OCI-LY3 (cell line): Measurements from ENCODE around the gene IQGAP2.

Experiments used
- H2AFZ ChIP-seq: fragments of 200-600, 300-600 bp; shearing (Covaris generic); 2 replicates; pipeline ENCODE4 v1.6.0; 2014; ENCODE audit warnings: antibody characterized with exemption, low read depth, low read length
- H3K27ac ChIP-seq: fragments of 200-600, 300-600 bp; sonication (generic); 2 replicates; pipeline ENCODE4 v1.5.1; 2014; ENCODE audit warnings: mild to moderate bottlenecking, low read length, moderate library complexity, mixed read lengths
- H3K27me3 ChIP-seq: fragments of 200-600, 300-600 bp; sonication (generic); 2 replicates; pipeline ENCODE4 v1.6.1; 2014; ENCODE audit warnings: low read depth, low read length, mixed read lengths
- H3K36me3 ChIP-seq: fragments of 200-600, 300-600 bp; sonication (generic); replicated peaks from 2 replicates; pipeline ENCODE3; 2014; ENCODE audit warnings: low read depth, low read length, mixed read lengths
- H3K4me1 ChIP-seq: fragments of 300-600, 200-600 bp; sonication (generic); 2 replicates; pipeline ENCODE4 v1.6.1; 2014; ENCODE audit warnings: low read length, mixed read lengths
- H3K4me2 ChIP-seq: fragments of 200-600, 300-600 bp; sonication (generic); 2 replicates; pipeline ENCODE4 v1.6.1; 2014; ENCODE audit warnings: low read length, mixed read lengths
- H3K4me3 ChIP-seq: fragments of 300-600, 200-600 bp; sonication (generic); 2 replicates; pipeline ENCODE4 v1.5.1; 2014; ENCODE audit warnings: antibody characterized with exemption, mild to moderate bottlenecking, low read length, moderate library complexity
- H3K79me2 ChIP-seq: fragments of 300-600, 200-600 bp; shearing (Covaris generic); 2 replicates; pipeline ENCODE4 v1.6.1; 2014; ENCODE audit warnings: mild to moderate bottlenecking, low read length, mixed read lengths
- H3K9ac ChIP-seq: fragments of 300-600, 200-600 bp; shearing (Covaris generic); 2 replicates; pipeline ENCODE4 v1.6.0; 2014; ENCODE audit warnings: mild to moderate bottlenecking, low read length, moderate library complexity
- H3K9me3 ChIP-seq: fragments of 200-600, 300-600 bp; shearing (Covaris generic); 2 replicates; pipeline ENCODE4 v1.6.1; 2014; ENCODE audit warnings: low read length, mixed read lengths; ENCODE audit not compliant: insufficient read depth
- H4K20me1 ChIP-seq: fragments of 200-600, 300-600 bp; sonication (generic); 2 replicates; pipeline ENCODE4 v1.6.1; 2016; ENCODE audit warnings: low read length, mixed read lengths; ENCODE audit not compliant: insufficient read depth
- CTCF ChIP-seq: fragments of 200-600, 300-600 bp; sonication (generic); IDR thresholded peaks from 2 replicates; pipeline ENCODE4 v1.5.1; 2014; ENCODE audit warnings: antibody characterized with exemption, low read length, low read depth
- EZH2phosphoT487 ChIP-seq: fragments of 200-600 bp; shearing (Covaris generic); IDR thresholded peaks from 2 replicates; pipeline ENCODE4 v1.6.1; 2018; ENCODE audit warnings: antibody characterized with exemption, mixed run types, low read depth

IQGAP2 gene

GRCh38 chr5:76378355-76378754, 24.7 kb upstream of the IQGAP2 start:
- Histone ChIP-seq H3K27me3 (no peaks in the 10 kb centered on the region), H3K9me3 (no peaks in the 10 kb centered on the region), H3K27ac (no peak overlapping the region), H3K9ac (no peak overlapping the region), H3K4me1 (no peaks in the 10 kb centered on the region), H4K20me1 (no peaks in the 10 kb centered on the region), H2AFZ (no peak overlapping the region), H3K4me2 (no peak overlapping the region), H3K36me3 (no peaks in the 10 kb centered on the region), H3K79me2 (no peaks in the 10 kb centered on the region), H3K4me3 (no peak overlapping the region)
- TF ChIP-seq EZH2phosphoT487 (no peak), CTCF (no peak)

- TF ChIP-seq CTCF (no peak), EZH2phosphoT487 (no peak)
- H3K9ac ChIP-seq, result no peak overlapping the region
- H3K27me3 ChIP-seq, result no peaks in the 10 kb centered on the region
- H3K4me1 ChIP-seq, result no peaks in the 10 kb centered on the region
- no peaks in the 10 kb centered on the region for H3K79me2 ChIP-seq
- H3K36me3 ChIP-seq, result no peaks in the 10 kb centered on the region
- no peak overlapping the region for H3K4me3 ChIP-seq
- no peaks in the 10 kb centered on the region for H3K9me3 ChIP-seq
- H2AFZ ChIP-seq, result no peak overlapping the region
- H3K27ac ChIP-seq, result no peak overlapping the region
- no peaks in the 10 kb centered on the region for H4K20me1 ChIP-seq
- no peak overlapping the region for H3K4me2 ChIP-seq
These were observed 23.8 kb upstream of the IQGAP2 start for GRCh38 chr5:76379316-76379715.

- H3K9me3 ChIP-seq, result no peaks in the 10 kb centered on the region
- H3K9ac ChIP-seq, result no peak overlapping the region
- H3K4me2 ChIP-seq, result no peak overlapping the region
- H3K4me1 ChIP-seq, result no peaks in the 10 kb centered on the region
- TF ChIP-seq CTCF, result no peak
- TF ChIP-seq EZH2phosphoT487, result no peak
- H3K27me3 ChIP-seq, result no peaks in the 10 kb centered on the region
- no peak overlapping the region for H2AFZ ChIP-seq
- no peak overlapping the region for H3K4me3 ChIP-seq
- H4K20me1 ChIP-seq, result no peaks in the 10 kb centered on the region
- no peak overlapping the region for H3K27ac ChIP-seq
- no peaks in the 10 kb centered on the region for H3K36me3 ChIP-seq
- H3K79me2 ChIP-seq, result no peaks in the 10 kb centered on the region
These were observed 23.2 kb upstream of the IQGAP2 start for GRCh38 chr5:76379855-76380254.

- Histone ChIP-seq H3K4me3 (no peak overlapping the region), H3K27me3 (no peaks in the 10 kb centered on the region), H3K36me3 (no peaks in the 10 kb centered on the region), H3K9ac (no peak overlapping the region), H3K4me2 (no peak overlapping the region), H3K79me2 (no peaks in the 10 kb centered on the region), H3K4me1 (no peaks in the 10 kb centered on the region), H2AFZ (no peak overlapping the region), H3K9me3 (no peaks in the 10 kb centered on the region), H4K20me1 (no peaks in the 10 kb centered on the region), H3K27ac (no peak overlapping the region)
- TF ChIP-seq CTCF, result no peak
- TF ChIP-seq EZH2phosphoT487, result no peak
These were observed 22.6 kb upstream of the IQGAP2 start for GRCh38 chr5:76380346-76381066.
